Prostate gland (tissue), 2 donors: ENCODE results near the gene RILPL1.

Experiments used
- CTCF ChIP-seq, 4 experiments: fragments of 200-600 bp in 2 of 4; fragments of 450-650 bp in 2 of 4; sonication (generic) in 2 of 4; IDR thresholded peaks; 1 replicate in 3 of 4; 2 replicates in 1 of 4; pipeline ENCODE4 v1.5.1; 2016 to 2019; ENCODE audit warnings: antibody characterized with exemption in 4 of 4, mild to moderate bottlenecking in 2 of 4, moderate library complexity in 2 of 4
- POLR2A ChIP-seq: fragments of 450-650 bp; IDR thresholded peaks from one replicate; pipeline ENCODE4 v1.6.1; 2016; ENCODE audit warnings: antibody characterized with exemption, mild to moderate bottlenecking
- POLR2AphosphoS5 ChIP-seq: sonication (generic); formaldehyde crosslinking; IDR thresholded peaks from one replicate; pipeline ENCODE4 v1.6.1; 2017; ENCODE audit warnings: antibody characterized with exemption

DNA sequence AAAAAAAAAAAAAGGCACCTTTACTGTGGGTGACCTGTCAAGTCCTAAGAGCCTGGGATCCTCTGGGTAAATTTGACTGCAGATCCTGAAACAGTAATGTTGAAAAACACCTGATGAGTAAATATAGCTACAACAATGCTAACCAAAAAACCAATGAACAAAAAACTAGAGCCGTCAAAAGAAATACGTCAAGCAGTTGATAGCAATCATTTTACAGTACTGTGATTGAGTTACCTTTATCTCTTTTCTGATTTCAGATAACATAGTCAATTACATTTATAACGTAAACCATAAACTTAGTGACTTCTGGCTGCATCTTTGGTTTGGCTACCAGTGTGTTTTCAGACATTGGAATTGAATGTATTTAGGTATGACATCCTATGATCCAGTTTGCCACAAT lies 44.7 kb upstream of the RILPL1 start:
- TF ChIP-seq CTCF (IDR thresholded peaks at IDR 0.05) (no peak), POLR2A (no peak), POLR2AphosphoS5 (no peak)
